ENCODE data around the gene FAM216B.
"Not testable (repeated sequence)": the region's sequence is repeated elsewhere in the genome, so short reads cannot be mapped to it uniquely, and the experiment has no call there.

FAM216B gene

GRCh38 chr13:42781352-42781751, at the start of gene FAM216B:
TSS of gene FAM216B (plus strand) at chr13:42781584. CDS start at chr13:42784068, 2,484 bp downstream.
- no peak for DNase-seq

- DNase-seq, result no peak
Measured at GRCh38 chr13:42732073-42732472, 49.3 kb upstream of the FAM216B start.

GRCh38 chr13:42733046-42733445, 48.3 kb upstream of the FAM216B start:
- DNase-seq, result no peak

DNA sequence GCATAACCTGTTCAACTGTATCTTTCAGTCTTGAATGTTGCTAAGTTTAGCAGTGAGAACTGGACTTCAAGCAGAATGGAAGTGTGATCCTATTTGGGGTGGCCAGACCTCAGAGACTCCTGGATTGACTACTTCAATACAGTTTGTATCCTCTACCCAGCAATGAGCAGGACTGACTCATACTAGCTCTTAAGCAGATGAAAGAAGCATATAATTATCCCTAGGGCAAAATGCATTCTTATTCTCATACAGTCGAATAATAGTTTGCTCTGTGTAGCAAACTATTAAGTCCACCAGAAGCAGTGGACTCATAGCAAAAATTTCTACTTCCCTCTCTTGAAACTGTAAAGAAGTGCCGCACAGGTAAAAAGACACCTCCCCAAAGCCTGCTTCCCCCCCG, 46.4 kb upstream of the FAM216B start:
- DNase-seq, result no peak

- DNase-seq, result no peak
Measured at GRCh38 chr13:42740753-42741152, 40.6 kb upstream of the FAM216B start.

DNA sequence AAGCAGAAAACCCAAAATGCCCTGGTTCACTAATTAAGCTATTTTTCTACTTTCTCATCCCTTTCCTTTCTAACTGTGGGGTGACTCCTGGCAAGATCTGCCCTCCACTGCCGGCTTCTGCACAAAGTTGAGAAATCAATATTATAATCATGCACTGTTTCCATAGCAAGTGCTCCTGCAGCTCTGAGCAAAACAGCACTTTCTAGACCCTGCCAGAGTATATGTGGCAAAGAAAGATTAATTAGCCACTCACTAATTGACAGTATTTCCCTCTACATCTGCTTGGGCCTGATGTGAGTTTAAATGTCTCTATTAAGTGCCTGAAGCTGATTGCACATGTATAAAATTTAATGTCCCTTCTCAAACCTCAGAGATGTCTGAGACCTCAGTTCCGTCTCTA, 39.5 kb upstream of the FAM216B start:
- DNase-seq, result no peak

DNA sequence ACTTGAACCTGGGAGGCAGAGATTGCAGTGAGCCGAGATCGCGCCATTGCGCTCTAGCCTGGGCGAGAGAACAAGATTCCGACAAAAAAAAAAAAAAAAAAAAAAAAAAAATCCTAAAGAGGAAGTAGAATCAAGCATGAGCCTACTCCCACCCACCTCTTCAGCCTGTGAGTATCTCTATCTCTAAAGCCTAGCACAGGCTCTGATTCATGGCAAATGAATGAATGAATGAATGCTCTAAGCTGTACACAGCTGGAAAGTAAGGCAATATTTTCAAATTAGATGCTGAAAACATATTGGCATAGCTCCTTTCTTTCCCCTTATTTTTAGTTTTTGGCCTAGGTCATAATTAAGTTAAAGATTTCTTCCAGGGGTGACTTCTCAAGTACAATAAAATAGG, 35.7 kb upstream of the FAM216B start:
- no peak for DNase-seq

- no peak for DNase-seq
Measured at GRCh38 chr13:42746866-42747265, 34.5 kb upstream of the FAM216B start.

- no peak for DNase-seq
Measured at GRCh38 chr13:42747399-42747873, 33.9 kb upstream of the FAM216B start.

DNA sequence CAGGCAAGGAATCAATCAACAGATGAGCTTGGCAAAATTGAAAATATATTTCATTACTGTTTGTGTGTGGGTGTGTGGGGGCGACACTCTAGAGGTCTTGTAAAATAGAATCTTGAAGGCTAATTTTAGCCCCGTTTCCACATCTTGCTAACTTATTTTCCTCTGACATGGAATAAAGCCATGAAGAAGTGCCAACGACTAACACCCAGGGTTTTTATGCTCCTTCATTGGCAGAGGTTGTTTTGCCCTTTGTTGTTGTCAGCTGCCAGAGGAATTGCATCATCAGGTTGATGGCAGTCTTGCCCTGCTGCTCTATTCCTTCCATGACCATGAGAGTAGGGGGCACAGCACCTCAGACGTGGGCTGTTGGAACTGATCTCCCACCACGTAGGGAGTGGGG, 30.6 kb upstream of the FAM216B start:
- no peak for DNase-seq

DNA sequence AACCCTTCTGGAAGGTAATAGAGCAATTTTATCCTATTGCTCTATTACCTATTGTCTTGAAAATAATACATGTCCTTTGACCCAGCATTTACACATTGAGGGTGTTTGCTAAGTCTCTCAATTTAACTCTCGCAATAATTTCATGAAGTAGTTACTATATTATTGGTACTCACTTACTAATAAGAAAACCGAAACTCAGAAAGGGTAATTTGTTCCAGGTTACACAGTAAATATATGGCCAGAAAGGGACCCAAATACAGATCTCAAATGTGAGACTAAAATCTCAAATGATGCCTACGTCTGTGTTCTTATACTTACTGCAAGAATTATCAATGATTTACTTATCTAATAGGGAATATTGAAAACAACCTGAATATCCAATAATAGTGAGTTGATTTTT, 29.7 kb upstream of the FAM216B start:
- DNase-seq, result no peak

GRCh38 chr13:42752731-42753130, 28.7 kb upstream of the FAM216B start:
- no peak for DNase-seq

DNA sequence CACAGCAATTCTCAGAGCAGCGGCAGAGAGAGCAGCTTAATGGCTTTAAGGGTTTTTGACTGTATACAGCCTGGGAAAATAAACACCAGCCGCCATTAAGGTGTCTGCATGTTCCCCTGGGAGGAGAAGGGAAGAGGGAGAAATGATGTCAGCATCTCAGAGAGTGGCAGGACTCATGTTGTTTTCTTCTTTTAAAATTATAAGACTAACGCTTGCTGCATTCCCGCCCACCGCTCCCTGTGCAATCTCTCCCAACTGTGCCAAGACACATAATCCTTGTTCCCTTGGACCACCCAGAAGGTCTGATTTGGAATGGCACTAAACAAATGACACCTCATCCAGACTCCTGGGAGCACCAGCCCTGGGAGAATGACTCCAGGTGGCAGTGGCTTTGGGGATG, 27.7 kb upstream of the FAM216B start:
- no peak for DNase-seq

DNA sequence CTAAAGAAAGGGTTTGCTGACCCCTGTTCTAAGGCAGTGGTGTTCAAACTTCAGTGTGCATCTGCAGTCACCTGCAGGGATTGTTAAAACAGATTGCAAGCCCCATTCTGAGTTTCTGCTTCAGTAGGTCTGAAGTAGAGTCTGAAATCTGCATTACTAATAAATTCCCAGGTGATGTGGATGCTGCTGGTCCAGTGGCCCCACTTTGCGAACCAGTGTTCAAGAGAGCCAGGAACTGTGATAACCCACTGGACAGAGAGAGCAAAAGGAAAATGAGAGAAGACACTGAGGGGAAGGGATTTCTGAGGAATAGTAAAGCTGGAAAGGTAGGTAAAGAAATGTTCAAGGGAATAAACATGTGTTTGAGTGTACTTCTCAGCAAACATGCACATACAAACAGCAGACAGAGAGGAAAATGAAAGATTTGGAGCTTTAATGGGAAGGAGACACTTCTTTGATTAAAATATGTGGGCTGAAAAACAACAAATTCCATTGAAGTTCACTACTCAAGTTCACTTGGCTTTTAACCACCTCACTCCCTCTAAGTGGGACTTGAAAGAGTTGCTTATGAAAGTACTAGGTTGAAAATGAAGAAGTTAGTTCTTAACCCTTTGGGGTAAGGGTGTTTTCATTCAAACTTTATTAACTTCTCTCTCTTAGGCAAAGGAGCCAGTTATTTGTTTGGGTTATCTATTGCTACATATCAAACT, 26.4 kb upstream of the FAM216B start:
- DNase-seq, result no peak

- DNase-seq, result no peak
Measured at GRCh38 chr13:42757678-42758420, 23.5 kb upstream of the FAM216B start.

- no peak for DNase-seq
Measured at GRCh38 chr13:42758515-42758914, 22.9 kb upstream of the FAM216B start.

DNA sequence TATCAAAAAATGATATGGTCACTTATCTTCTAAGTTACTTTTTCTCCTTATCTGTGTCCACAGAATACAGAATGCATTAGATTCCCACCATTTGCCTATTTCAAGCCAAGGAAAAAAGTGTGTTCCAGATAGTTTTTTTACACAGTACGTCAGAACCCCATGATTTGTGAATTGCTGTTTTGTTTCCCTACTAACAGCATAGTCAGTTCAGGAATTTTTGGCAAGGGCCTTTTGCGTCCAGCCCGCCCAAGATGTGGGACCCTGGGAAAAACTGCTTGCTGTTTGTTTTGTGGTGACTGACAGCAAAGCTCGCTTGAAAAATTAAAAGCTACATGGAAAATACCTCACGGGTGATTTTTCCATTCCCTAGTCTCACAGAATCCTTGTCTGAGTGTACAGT, 20.4 kb upstream of the FAM216B start:
- no peak for DNase-seq

GRCh38 chr13:42762251-42762650, 19.1 kb upstream of the FAM216B start:
- DNase-seq, result no peak

DNA sequence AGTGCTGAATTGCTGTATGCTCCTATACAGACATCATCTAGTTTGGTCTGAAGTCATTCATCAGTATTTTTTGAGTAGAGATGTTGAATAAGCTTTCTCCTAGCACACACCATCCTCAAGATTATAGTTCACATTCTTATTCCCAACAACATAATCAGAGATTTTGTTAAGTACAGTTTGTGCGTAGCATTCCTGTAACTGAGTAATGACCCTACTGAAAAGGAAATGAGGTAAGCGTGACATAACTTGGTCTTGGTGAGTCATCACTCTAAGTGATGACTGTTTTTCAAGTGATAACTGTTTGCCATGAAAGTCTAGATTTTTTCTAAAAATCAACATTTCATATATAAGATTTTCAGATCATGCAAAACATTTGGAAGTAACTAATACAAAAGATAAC, 18.5 kb upstream of the FAM216B start:
- no peak for DNase-seq

GRCh38 chr13:42766016-42766415, 15.4 kb upstream of the FAM216B start:
- DNase-seq, result no peak

- no peak for DNase-seq
Measured at GRCh38 chr13:42769650-42770049, 11.7 kb upstream of the FAM216B start.

DNA sequence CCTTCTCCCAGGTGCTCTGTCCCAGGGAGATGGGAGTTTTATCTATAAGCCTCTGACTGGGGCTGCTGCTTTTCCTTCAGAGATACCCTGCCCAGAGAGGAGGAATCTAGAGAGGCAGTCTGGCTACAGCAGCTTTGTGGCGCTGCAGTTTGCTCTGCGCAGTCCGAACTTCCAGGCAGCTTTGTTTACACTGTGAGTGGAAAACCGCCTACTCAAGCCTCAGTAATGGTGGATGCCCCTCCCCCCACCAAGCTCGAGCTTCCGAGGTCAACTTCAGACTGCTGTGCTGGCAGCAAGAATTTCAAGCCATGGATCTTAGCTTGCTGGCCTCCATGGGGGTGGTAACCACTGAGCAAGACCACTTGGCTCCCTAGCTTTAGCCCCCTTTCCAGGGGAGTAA, 4.8 kb upstream of the FAM216B start:
- not testable (repeated sequence) for DNase-seq

- no peak for DNase-seq
Measured at GRCh38 chr13:42777467-42777866, 3.9 kb upstream of the FAM216B start.

DNA sequence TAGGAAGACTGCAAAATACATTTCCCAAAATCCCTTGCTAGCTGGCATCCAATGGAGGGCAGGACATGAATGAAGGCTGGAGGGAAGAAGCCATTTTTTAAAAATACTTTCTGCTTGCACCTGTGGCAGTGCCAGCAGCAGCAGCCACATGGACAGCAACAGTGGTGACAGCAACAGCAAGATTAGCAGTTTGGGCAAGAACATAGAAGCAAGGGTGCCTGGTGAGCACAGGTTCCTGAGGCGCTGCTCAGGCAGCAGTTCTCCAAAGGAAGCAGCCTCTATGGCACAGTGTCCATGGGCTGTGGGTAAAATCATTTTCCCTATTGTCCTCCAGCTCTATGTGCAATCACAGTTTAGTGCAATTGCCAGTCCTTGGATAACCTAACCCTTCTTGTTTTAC, 1.3 kb upstream of the FAM216B start:
- DNase-seq, result no peak

- DNase-seq, result no peak
Measured at GRCh38 chr13:42786715-42787114, 5.3 kb downstream of the FAM216B start.

Data from stimulated activated CD8-positive, alpha-beta memory T cell treated with anti-CD3 and anti-CD28 coated beads, Interleukin-4, amount 100 ng/mL, for 48 hours (primary cell).